HG02884 (cell line): ENCODE measurements around the gene BMP10.

Source experiments
- ATAC-seq: cut with Tn5 transposase; IDR thresholded peaks from one replicate; pipeline ENCODE4 v1.9.1; 2021; ENCODE audit warnings: mild to moderate bottlenecking, moderate library complexity; ENCODE audit not compliant: unreplicated experiment

BMP10 gene

GRCh38 chr2:68822207-68822872, 48.9 kb downstream of the BMP10 start:
- ATAC-seq = no peak

- no peak for ATAC-seq
Observed at GRCh38 chr2:68819556-68819955, 51.6 kb downstream of the BMP10 start.

GRCh38 chr2:68817306-68817705, 53.9 kb downstream of the BMP10 start:
- no peak for ATAC-seq
